Measurements from ENCODE around the gene RPL10A.
A peak's percentile ranks its signal among the peaks of the same experiment; 100 is the strongest.

RPL10A gene

GRCh38 chr6:35442693-35443092, 25.5 kb upstream of the RPL10A start:
- no peaks in the 10 kb centered on the region for H3K4me1 ChIP-seq
- no peaks in the 10 kb centered on the region for H3K9me3 ChIP-seq
- no peaks in the 10 kb centered on the region for H3K36me3 ChIP-seq
- no peak for TF ChIP-seq CTCF (IDR thresholded peaks at IDR 0.05; ENCODE audit: low read depth, low read length)
- DNase-seq, result no peak
- no peak overlapping the region for H3K4me3 ChIP-seq (ENCODE audit: low read depth, low read length)
- H3K27me3 ChIP-seq, result no peaks in the 10 kb centered on the region

GRCh38 chr6:35443341-35444030, 24.7 kb upstream of the RPL10A start:
- no peaks in the 10 kb centered on the region for H3K36me3 ChIP-seq
- DNase-seq, result no peak
- no peak overlapping the region for H3K4me3 ChIP-seq (ENCODE audit: low read depth, low read length)
- H3K9me3 ChIP-seq, result no peaks in the 10 kb centered on the region
- TF ChIP-seq CTCF (IDR thresholded peaks at IDR 0.05; ENCODE audit: low read depth, low read length), result no peak
- H3K4me1 ChIP-seq, result no peaks in the 10 kb centered on the region
- no peaks in the 10 kb centered on the region for H3K27me3 ChIP-seq

GRCh38 chr6:35445691-35446090, 22.5 kb upstream of the RPL10A start:
- Histone ChIP-seq H3K36me3 (no peaks in the 10 kb centered on the region), H3K27me3 (no peaks in the 10 kb centered on the region), H3K4me1 (no peaks in the 10 kb centered on the region), H3K9me3 (no peaks in the 10 kb centered on the region), H3K4me3 (ENCODE audit: low read depth, low read length) (no peak overlapping the region)
- no peak for DNase-seq
- TF ChIP-seq CTCF (IDR thresholded peaks at IDR 0.05; ENCODE audit: low read depth, low read length), result no peak

- DNase-seq, result peak; percentile 63
- H3K27me3 ChIP-seq, result no peaks in the 10 kb centered on the region; the same call in 1 of the 2 replicates
- no peak overlapping the region for H3K4me3 ChIP-seq (ENCODE audit: low read depth, low read length)
- TF ChIP-seq CTCF (IDR thresholded peaks at IDR 0.05; ENCODE audit: low read depth, low read length), result no peak
- H3K36me3 ChIP-seq, result no peaks in the 10 kb centered on the region
- no peaks in the 10 kb centered on the region for H3K9me3 ChIP-seq
- no peaks in the 10 kb centered on the region for H3K4me1 ChIP-seq
Measured at GRCh38 chr6:35448191-35448590, 20.0 kb upstream of the RPL10A start.

GRCh38 chr6:35449287-35449881, 18.8 kb upstream of the RPL10A start:
- H3K36me3 ChIP-seq, result no peaks in the 10 kb centered on the region
- peak; percentile 33 for DNase-seq
- H3K9me3 ChIP-seq, result no peaks in the 10 kb centered on the region
- H3K27me3 ChIP-seq, result no peaks in the 10 kb centered on the region; the same call in 1 of the 2 replicates
- TF ChIP-seq CTCF (IDR thresholded peaks at IDR 0.05; ENCODE audit: low read depth, low read length), result peak; percentile 74
- no peaks in the 10 kb centered on the region for H3K4me1 ChIP-seq
- H3K4me3 ChIP-seq (ENCODE audit: low read depth, low read length), result no peak overlapping the region
